GM21447 (cell line): ENCODE measurements around the gene SLC6A5.

Source experiments
- ATAC-seq: cut with Tn5 transposase; IDR thresholded peaks from one replicate; pipeline ENCODE4 v1.9.1; 2021; ENCODE audit not compliant: unreplicated experiment

Gene SLC6A5

DNA sequence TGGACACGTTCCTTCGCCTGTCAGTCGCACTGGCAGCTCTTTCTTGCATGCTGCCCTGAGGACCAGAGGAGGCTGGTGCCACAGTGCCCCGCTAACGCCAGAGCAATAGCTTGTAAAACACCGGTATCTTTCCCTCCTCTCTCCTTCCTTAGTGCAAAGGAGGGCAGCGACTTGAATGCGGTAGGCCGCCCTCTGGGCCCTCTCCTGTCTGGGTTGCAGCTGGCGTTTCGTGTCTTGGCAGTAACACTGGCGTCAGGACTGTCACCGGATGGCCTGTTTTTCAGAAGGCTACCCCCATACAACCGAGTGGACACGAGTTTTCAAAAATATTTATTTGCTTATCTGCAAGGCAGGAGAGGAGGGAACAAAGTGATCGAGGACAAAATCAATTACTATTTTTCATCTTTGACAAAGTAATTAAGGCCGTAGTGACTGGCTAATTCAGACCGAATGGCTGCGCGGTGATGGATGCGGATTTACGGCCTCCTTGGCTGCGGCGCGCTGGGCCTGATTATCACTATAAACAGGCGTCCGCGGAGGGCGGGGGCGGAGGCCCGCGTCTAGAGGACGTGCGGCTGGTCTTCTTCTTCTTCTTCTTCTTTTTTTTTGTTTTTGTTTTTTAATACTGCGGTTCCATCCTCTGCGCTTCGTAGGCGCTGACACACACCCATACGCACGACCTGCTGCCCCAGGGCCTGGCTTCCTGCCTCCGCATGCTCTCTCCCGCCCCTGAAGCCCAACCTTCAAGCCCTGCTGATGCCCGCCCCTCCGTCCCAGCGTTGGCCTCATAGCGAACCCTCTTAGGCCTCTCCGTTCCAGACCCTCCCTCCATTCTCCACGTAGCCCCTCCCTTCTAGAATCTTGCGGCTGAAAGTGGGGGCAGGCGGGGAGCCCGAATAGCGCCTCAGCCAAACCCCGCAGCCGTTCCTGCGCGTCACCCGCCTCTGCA lies 2.9 kb upstream of the SLC6A5 start:
- ATAC-seq: no peak

- no peak for ATAC-seq
Measured at GRCh38 chr11:20597154-20597679, 2.2 kb upstream of the SLC6A5 start.

GRCh38 chr11:20597680-20598484 lies 1.5 kb upstream of the SLC6A5 start:
- no peak for ATAC-seq

GRCh38 chr11:20598492-20598891 lies 916 bp upstream of the SLC6A5 start:
- ATAC-seq: no peak

GRCh38 chr11:20600020-20600346 lies 575 bp downstream of the SLC6A5 start:
- ATAC-seq: no peak

- ATAC-seq: no peak
Measured at GRCh38 chr11:20600551-20600950, 1.1 kb downstream of the SLC6A5 start.

GRCh38 chr11:20601221-20601914 lies 2.0 kb downstream of the SLC6A5 start:
- ATAC-seq: no peak

DNA sequence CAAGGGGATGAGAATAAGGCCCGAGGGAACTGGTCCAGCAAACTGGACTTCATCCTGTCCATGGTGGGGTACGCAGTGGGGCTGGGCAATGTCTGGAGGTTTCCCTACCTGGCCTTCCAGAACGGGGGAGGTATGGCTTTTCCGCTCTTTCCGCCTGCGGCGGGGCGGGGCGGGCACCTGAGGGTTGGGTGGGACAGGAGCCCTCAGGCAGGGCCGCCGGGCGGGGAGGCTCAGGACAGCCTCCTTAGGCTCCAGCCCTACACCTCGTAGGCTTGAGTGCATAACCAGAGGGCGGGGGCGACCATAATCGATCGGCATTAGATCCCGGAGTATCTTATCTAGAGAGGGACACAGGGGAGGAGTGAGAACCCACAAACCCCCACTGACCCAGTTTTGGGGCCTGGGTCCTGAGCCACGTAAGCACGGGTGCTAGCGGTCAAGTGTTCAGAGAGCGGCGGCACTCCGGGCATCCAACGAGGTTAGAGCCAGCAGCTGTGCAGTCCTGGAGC lies 4.9 kb downstream of the SLC6A5 start:
- no peak for ATAC-seq

- ATAC-seq: no peak
Measured at GRCh38 chr11:20604864-20605601, 5.6 kb downstream of the SLC6A5 start.

DNA sequence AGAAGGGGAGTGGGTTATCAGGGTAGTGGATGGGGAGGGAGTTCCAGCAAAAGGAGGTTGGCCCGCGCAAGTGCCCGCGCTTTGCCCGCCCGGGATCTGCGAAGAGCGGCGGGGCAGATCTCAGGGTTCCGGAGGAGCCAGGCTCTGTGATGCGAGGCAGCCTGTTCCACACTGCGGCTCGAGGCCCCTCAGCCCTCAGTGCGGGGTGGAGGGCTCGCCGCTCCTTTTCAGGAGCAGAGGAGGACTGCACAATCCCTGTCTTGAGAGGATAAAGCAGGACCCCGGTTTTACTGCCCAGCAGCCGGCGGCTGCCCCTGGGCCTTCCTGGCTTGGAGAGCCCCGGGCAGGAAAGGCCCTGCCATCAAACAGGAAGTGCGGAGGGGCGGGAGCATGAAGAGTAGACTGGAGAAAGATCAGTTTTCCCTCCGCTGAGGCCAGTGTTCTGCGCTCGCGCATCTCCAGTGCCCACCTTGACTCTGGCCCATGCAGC lies 6.2 kb downstream of the SLC6A5 start:
- ATAC-seq: no peak

DNA sequence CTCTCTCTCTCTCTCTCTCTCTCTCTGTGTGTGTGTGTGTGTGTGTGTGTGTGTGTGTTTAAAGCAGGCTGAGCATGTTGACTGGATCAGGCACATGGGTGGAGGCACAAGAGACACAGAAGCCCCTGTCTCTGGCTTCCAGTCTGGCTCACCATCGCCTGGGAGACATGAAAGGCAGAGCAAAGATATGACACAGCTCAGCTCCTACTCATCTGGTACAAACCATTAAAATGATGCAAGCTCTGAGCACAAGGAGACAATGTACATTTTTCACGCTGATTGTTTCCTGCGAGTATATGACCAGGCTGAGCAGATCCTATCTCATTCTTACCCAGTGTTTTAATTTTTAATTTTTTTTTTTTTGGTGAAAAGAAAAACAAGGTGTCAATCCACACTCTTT lies 9.5 kb downstream of the SLC6A5 start:
- no peak for ATAC-seq

DNA sequence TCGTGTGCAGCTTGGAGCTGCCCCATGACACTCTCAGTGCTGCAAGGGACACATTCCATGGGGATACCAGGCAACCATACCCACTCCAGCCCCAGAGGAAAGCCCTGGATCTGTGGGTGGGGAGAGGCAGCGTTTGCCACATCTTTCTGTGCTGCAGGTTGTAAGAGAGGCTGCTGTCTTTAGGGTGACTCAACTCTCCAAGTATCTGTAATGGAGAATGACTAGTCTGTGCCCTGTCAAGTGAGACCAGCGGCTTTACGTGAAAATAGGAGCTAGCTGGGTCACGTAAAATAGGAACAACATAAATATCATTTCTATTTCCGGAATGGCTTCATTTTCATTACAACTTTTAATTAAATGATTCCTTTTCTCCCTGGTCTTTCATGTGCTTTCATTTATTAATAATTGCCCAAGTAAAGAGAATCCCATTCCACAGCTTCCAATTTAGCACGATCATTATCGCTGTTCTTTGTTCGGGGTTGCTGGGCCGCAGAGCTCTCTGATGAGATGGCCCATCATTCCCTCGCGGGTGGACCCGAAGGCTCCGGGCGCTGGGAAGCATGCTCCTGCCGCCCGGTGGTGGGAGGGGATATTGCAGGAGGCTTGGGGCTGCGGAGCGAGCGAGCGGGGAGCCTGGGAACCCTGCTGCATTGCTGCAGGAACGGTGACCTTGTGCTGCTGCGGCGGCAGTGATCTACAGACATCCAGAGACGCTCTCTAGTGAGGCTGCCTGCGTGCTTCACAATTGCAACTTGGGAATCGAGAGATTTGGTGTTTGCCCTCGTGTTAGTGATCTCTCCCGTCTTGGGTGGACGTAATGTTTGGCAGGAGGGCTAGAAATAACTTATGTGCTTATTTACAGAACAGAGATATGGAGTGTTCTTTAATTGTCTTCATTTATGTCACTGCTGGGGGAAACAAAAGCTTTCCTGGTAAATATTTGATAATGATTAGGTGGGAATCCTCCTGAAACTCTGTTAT lies 10.6 kb downstream of the SLC6A5 start:
- peak; percentile 98 for ATAC-seq

- ATAC-seq: no peak
Measured at GRCh38 chr11:20610825-20611224, 11.4 kb downstream of the SLC6A5 start.

GRCh38 chr11:20611445-20611844 lies 12.0 kb downstream of the SLC6A5 start:
- no peak for ATAC-seq

DNA sequence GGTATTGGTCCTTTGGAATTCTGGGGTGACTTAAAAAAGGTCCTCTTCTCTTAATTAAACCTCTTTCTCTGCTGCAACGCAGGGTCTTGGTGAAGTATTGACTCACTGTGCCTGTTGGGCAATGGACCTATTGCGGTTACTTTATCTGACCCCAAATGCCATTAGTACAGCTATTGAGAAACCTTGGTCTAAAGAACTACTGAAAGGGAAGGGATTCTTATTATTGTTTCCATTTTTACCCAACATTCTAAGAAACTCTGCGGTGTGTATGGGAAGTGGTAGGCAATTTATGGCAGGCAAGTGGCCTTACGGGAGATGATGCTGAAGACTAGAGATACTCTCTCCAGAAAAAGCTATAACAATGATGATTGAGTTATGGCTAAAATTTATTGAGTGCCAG lies 12.5 kb downstream of the SLC6A5 start:
- no peak for ATAC-seq

DNA sequence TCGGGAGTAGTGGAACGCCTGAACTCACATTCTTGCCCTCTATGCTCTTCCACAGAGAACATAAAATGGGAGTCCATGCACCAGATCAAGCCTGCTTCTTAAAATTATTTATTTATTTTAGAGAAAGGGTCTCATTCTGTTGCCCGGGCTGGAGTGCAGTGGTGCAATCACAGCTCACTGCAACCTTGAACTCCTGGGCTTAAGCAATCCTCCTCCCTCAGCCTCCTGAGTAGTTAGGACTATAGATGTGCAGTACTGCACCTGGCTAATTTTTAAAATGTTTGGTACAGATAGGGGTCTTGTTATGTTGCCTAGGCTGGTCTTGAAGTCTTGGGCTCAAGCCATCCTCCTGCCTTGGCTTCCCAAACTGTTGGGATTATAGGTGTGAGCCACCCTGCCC lies 13.0 kb downstream of the SLC6A5 start:
- no peak for ATAC-seq

- no peak for ATAC-seq
Measured at GRCh38 chr11:20616920-20617319, 17.5 kb downstream of the SLC6A5 start.

- no peak for ATAC-seq
Measured at GRCh38 chr11:20617346-20618005, 18.1 kb downstream of the SLC6A5 start.

- no peak for ATAC-seq
Measured at GRCh38 chr11:20618083-20618482, 18.7 kb downstream of the SLC6A5 start.
